Sigmoid colon (tissue), 4 donors: ENCODE measurements around the gene PTK7.
"Not testable (repeated sequence)": the region's sequence is repeated elsewhere in the genome, so short reads cannot be mapped to it uniquely, and the experiment has no call there.

ENCODE experiments used
- CTCF ChIP-seq, 4 experiments: fragments of 450-650 bp in 3 of 4; fragments of 200-600 bp in 1 of 4; IDR thresholded peaks; one replicate each; pipeline ENCODE4 v1.5.1; 2016 to 2019; ENCODE audit warnings: antibody characterized with exemption in 4 of 4, mild to moderate bottlenecking in 3 of 4, moderate library complexity in 2 of 4
- EP300 ChIP-seq, 4 donors: sonication (generic); formaldehyde crosslinking; IDR thresholded peaks; one replicate each; pipeline ENCODE4 v1.6.1; 2017; ENCODE audit warnings: antibody characterized with exemption in 4 of 4
- POLR2A ChIP-seq, 2 donors: fragments of 450-650 bp; IDR thresholded peaks; one replicate each; pipeline ENCODE4 v1.6.1; 2016; ENCODE audit warnings: antibody characterized with exemption in 2 of 2, mild to moderate bottlenecking in 2 of 2, moderate library complexity in 2 of 2
- POLR2AphosphoS5 ChIP-seq, 4 donors: sonication (generic); formaldehyde crosslinking; IDR thresholded peaks; one replicate each; pipeline ENCODE4 v1.6.1; 2017; ENCODE audit warnings: antibody characterized with exemption in 4 of 4

- TF ChIP-seq CTCF, POLR2AphosphoS5, POLR2A, EP300 (IDR thresholded peaks at IDR 0.05): not testable (repeated sequence)
Measured at GRCh38 chr6:43131379-43131778, 55.3 kb downstream of the PTK7 start.
